Mesodermal cell (in vitro differentiated cells): Measurements from ENCODE around the gene CMTM2.

Experiments
- H3K27ac ChIP-seq: 2 replicates; pipeline ENCODE4 v1.7.0; 2013; ENCODE audit warnings: mild to moderate bottlenecking, low read depth, low read length, moderate library complexity; ENCODE audit not compliant: severe bottlenecking
- H3K36me3 ChIP-seq: 2 replicates; pipeline ENCODE4 v1.7.1; 2013; ENCODE audit warnings: mild to moderate bottlenecking, low read length, moderate library complexity; ENCODE audit not compliant: control insufficient read depth, insufficient read depth
- H3K4me1 ChIP-seq: one replicate; pipeline ENCODE4 v1.7.1; 2013; ENCODE audit warnings: mild to moderate bottlenecking, low read length; ENCODE audit not compliant: insufficient read depth, control insufficient read depth, poor library complexity, severe bottlenecking
- H3K4me3 ChIP-seq: 2 replicates; pipeline ENCODE4 v1.7.0; 2013; ENCODE audit warnings: low read length, control low read depth, mild to moderate bottlenecking; ENCODE audit not compliant: insufficient read depth, poor library complexity, severe bottlenecking; ENCODE audit errors: extremely low read depth
- H3K9me3 ChIP-seq: 2 replicates; pipeline ENCODE4 v1.7.1; 2013; ENCODE audit warnings: mild to moderate bottlenecking, low read length, moderate library complexity; ENCODE audit not compliant: control insufficient read depth
- WGBS, 2 experiments: methylation state at CpG; one replicate each; pipeline ENCODE4 v1.1.5; 2013; ENCODE audit warnings: missing lambda C conversion rate in 2 of 2; ENCODE audit not compliant: insufficient coverage in 2 of 2; 5-methylcytosine and 5-hydroxymethylcytosine counted together

The CMTM2 gene

DNA sequence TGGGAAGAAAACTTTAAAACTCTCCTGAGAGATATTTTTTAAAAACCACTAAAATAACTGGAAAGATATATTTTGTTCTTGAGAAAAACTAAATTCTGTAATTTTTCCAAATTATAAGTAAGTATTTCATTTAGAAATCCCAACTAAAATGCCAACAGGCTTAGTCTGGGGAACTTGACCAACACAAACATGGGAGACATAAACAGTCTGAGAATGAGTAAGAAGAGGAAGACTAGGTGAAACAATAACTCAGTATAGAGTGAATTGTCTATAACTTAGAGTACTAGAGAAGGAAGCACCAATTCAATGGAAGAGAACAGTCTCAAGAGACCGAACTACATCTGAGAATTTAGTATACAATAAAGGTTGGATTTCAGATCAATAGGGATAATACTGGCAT lies 10.1 kb upstream of the CMTM2 start:
- Histone ChIP-seq H3K36me3 (peaks cover 14% of the 10 kb centered on the region), H3K9me3 (no peaks in the 10 kb centered on the region), H3K4me3 (no peak overlapping the region), H3K27ac (no peak overlapping the region), H3K4me1 (peaks cover 15% of the 10 kb centered on the region)
- WGBS, 2 experiments = 100% methylated on average over 1 of the region's 1 CpG; no CpG with 5 or more reads in 1 of the 2 experiments

DNA sequence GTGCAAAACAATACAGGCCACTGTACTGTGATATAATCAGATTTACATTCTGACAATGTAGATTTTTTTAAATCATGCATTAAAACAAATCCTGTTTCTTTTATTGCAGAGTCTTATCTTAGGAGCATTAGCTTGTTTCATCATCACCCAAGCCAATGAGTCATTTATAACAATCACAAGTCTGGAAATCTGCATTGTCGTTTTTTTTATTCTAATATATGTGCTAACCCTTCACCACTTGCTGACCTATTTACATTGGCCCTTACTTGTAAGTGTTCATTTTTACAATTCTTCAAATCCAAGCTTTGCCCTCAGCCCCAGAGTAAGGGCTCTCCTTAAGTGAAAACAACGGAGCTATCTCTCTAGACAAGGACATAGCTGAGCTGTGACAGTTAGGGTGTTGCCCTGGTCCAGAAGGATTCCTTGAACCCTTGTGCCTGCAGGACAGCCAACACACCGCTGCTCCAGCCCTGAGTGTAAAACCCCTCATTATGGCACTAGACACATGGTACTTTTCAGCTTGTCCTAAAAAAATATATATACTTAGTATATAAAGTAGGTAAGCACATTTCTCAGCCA lies 9.3 kb upstream of the CMTM2 start:
- H3K4me1 ChIP-seq = peaks cover 12% of the 10 kb centered on the region
- H3K27ac ChIP-seq = no peak overlapping the region
- no peaks in the 10 kb centered on the region for H3K9me3 ChIP-seq
- H3K36me3 ChIP-seq = peaks cover 14% of the 10 kb centered on the region
- H3K4me3 ChIP-seq = no peak overlapping the region
- WGBS, 2 experiments = 79 to 90% methylated on average over 2 of the region's 3 CpGs

DNA sequence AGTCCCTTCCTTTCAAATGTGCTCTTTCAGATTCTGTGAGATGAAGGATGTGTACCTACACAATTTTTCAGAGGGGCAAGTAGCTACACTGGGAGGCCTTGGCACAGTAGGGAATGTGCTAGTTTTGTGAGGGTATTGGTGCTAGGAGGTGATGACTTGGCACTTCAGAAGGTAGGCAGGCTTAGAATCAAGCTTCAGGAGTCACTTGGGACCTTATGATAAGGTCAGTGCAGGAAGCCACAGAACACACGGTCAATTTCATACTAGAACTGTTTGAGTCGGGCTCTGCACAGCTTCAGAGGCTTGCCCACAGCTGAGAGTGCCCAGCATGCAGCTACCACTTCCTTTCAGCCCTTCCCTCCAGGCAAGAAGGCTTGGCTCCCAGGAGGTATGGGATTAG lies 6.9 kb upstream of the CMTM2 start:
- Histone ChIP-seq H3K27ac (no peak overlapping the region), H3K36me3 (no peaks in the 10 kb centered on the region), H3K9me3 (no peaks in the 10 kb centered on the region), H3K4me3 (no peak overlapping the region), H3K4me1 (peaks cover 3% of the 10 kb centered on the region)
- 79 to 100% methylated on average over 2 of the region's 2 CpGs for WGBS, 2 experiments

- WGBS, 2 experiments = 88% methylated on average over 1 of the region's 1 CpG; no CpG with 5 or more reads in 1 of the 2 experiments
- H3K4me3 ChIP-seq = no peak overlapping the region
- no peak overlapping the region for H3K27ac ChIP-seq
- H3K36me3 ChIP-seq = no peaks in the 10 kb centered on the region
- H3K4me1 ChIP-seq = peaks cover 2% of the 10 kb centered on the region
- H3K9me3 ChIP-seq = no peaks in the 10 kb centered on the region
Observed at GRCh38 chr16:66574081-66574480, 5.2 kb upstream of the CMTM2 start.

GRCh38 chr16:66574531-66574930 lies 4.7 kb upstream of the CMTM2 start:
- Histone ChIP-seq H3K36me3 (no peaks in the 10 kb centered on the region), H3K27ac (no peak overlapping the region), H3K4me1 (no peaks in the 10 kb centered on the region), H3K4me3 (no peak overlapping the region), H3K9me3 (no peaks in the 10 kb centered on the region)
- 94 to 100% methylated on average over 1 to 2 of the region's 3 CpGs for WGBS, 2 experiments

DNA sequence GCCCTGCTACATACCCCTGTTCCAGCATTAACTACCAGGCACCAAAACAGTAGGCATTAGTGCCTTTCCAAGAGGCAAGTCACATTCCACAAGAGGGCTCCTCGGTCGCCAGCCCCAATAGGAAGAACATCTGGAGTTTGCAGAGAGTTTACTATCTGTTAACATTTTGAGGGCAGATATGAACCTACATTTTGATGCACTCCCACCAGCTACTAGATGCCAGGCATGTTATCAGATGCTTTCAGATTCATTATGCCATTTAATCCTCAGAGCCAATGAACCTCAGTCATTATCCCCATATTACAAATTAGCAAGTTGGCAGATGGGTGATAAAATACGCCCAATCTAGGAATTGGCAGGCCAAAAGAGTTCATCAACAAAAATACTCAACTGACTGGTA lies 4.2 kb upstream of the CMTM2 start:
- no peaks in the 10 kb centered on the region for H3K36me3 ChIP-seq
- WGBS, 2 experiments = 94 to 100% methylated on average over 1 to 3 of the region's 3 CpGs
- no peak overlapping the region for H3K4me3 ChIP-seq

DNA sequence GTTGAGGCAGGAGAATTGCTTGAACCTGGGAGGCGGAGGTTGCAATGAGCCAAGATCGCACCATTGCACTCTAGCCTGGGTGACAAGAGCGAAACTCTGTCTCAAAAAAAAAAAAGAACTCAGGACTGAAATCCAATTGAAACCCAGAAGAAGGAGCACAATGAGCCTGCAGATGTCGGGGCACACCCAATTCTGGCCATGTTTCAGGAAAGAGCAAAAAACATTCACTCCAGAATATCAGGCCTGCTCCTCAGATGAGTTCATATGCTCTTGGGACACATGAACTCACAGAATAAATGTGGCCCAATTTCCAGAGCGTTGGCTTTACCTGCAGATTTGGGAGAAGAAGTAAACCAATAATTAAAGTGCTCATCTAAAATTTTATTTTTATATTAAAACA lies 3.0 kb upstream of the CMTM2 start:
- H3K4me3 ChIP-seq = no peak overlapping the region
- WGBS, 2 experiments = 86 to 100% methylated on average over 1 to 3 of the region's 5 CpGs
- peaks cover 10% of the 10 kb centered on the region for H3K4me1 ChIP-seq
- no peaks in the 10 kb centered on the region for H3K36me3 ChIP-seq
- no peak overlapping the region for H3K27ac ChIP-seq
- no peaks in the 10 kb centered on the region for H3K9me3 ChIP-seq

More for the DNA sequence above, 4.2 kb upstream of the CMTM2 start:
- H3K27ac ChIP-seq = no peak overlapping the region
- H3K4me1 ChIP-seq = no peaks in the 10 kb centered on the region
- no peaks in the 10 kb centered on the region for H3K9me3 ChIP-seq

DNA sequence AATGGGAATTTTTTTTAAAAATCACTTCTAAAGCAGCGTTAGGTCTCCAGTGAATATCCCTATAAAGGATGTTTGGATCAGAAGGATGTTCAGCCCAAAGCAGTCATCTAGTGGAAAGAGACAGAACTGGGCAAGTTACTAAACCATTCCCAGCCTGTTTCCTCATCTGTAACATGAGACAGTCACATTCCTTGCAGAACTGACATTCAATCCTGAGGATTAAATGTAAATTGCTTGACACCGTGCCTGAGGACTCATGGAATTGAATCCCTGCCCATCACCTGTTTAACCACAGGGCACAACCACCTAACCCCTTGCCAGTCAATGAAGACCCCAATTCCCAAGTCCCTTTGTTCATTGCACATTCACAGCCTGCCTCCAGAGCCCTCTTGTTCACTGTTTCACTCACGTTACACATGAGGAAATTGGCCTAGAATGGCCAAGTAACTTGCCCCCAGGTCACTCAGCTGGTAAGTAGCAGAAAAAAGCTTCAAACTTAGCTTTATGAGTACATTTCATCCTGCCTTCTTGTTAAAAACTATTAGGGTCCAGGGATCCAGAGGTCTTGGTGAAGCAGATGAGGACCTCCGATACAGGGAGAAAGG lies 1.4 kb downstream of the CMTM2 start:
- Histone ChIP-seq H3K9me3 (no peaks in the 10 kb centered on the region), H3K4me1 (peaks cover 10% of the 10 kb centered on the region), H3K36me3 (no peaks in the 10 kb centered on the region), H3K4me3 (no peak overlapping the region), H3K27ac (no peak overlapping the region)
- 59 to 75% methylated on average over 3 to 4 of the region's 4 CpGs for WGBS, 2 experiments

GRCh38 chr16:66581246-66581952 lies 2.1 kb downstream of the CMTM2 start:
- Histone ChIP-seq H3K27ac (no peak overlapping the region), H3K36me3 (no peaks in the 10 kb centered on the region), H3K4me3 (no peak overlapping the region), H3K9me3 (no peaks in the 10 kb centered on the region), H3K4me1 (peaks cover 10% of the 10 kb centered on the region)
- 87 to 96% methylated on average over 2 of the region's 3 CpGs for WGBS, 2 experiments

DNA sequence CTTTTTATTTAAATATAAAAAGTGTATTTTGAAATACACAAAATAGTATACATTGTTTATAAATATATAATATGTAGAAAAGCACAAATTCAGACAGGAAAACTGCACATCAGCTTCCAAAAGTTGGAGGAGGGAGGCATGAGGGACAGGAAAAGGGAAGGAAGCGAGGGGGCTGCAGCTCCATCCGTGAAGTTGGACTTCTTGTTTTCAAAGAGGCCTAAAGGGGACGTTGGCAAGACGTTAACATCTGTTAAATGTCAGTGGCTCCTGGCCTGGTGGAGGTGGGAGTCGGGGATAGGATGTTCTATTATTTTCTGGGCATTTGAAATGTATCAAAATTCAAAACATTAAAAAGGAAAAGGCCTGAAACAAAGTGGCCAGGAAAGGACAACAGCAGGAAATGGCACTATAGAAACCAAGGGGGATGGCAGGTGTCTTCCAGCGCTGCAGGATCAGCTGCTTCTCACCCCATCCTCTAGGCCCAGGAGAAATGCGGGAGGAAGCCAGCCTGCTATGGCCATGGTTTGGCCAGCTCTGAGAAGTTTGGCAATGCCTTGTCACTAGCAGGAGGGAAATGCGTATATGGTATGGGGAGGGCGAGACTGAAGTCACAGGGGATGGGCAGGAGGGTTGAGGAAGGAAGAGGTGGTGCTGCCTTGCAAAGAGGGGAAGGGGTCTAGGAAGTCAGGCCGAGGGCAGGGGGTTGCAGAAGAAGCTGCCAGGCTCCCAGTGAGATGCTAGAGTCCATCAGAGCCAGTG lies 6.4 kb downstream of the CMTM2 start:
- H3K4me1 ChIP-seq = peaks cover 5% of the 10 kb centered on the region
- H3K36me3 ChIP-seq = no peaks in the 10 kb centered on the region
- no peaks in the 10 kb centered on the region for H3K9me3 ChIP-seq
- no peak overlapping the region for H3K27ac ChIP-seq
- H3K4me3 ChIP-seq = no peak overlapping the region
- WGBS, 2 experiments = 80 to 88% methylated on average over 7 to 10 of the region's 10 CpGs
